Ovary (tissue), 9 donors: ENCODE measurements around the gene STBD1. TPM values are rescaled to one million over a fixed set of nuclear protein-coding genes. Genes with fewer than 3 reads are reported as not detected.

Experiments used
- DNase-seq, 5 donors: peaks; one replicate each; pipeline ENCODE4 v3.0.0-alpha.2; 2019 to 2020
- H3K27ac ChIP-seq, 2 donors: fragments of 200-600 bp; one replicate each; pipeline versions ENCODE4 v1.5.1 to v1.8.0; 2019 to 2022
- H3K27me3 ChIP-seq: fragments of 200-600 bp; one replicate; pipeline ENCODE4 v1.8.0; 2022
- H3K36me3 ChIP-seq: fragments of 200-600 bp; sonication (generic); one replicate; pipeline ENCODE4 v1.5.1; 2019
- H3K4me1 ChIP-seq: one replicate; pipeline ENCODE4 v1.8.1; 2013; ENCODE audit warnings: mild to moderate bottlenecking, moderate library complexity; ENCODE audit not compliant: insufficient read depth
- H3K4me3 ChIP-seq: fragments of 200-600 bp; sonication (generic); one replicate; pipeline ENCODE4 v1.5.1; 2017
- H3K9me3 ChIP-seq, 2 donors: fragments of 200-600 bp in 1 of 2; sonication (generic) in 1 of 2; one replicate each; pipeline versions ENCODE4 v1.5.1 to v1.8.1; 2013 to 2019; ENCODE audit warnings: mild to moderate bottlenecking in 1 of 2, moderate library complexity in 1 of 2
- EP300 ChIP-seq: sonication (generic); formaldehyde crosslinking; IDR thresholded peaks from one replicate; pipeline ENCODE4 v1.6.1; 2017; ENCODE audit warnings: antibody characterized with exemption
- POLR2A ChIP-seq: fragments of 450-650 bp; IDR thresholded peaks from one replicate; pipeline ENCODE4 v1.6.1; 2017; ENCODE audit warnings: antibody characterized with exemption, mild to moderate bottlenecking, moderate library complexity
- WGBS, 3 donors: extraction: QIAGEN DNeasy Blood & Tissue Kit in 1 of 3; methylation state at CpG; one replicate each; pipeline versions ENCODE4 v1.1.5 to v1.1.7; 2013 to 2017; 5-methylcytosine and 5-hydroxymethylcytosine counted together
- intact Hi-C, 4 donors: fragments of 100-400 bp; cut with DNase I; formaldehyde crosslinking; loops; one replicate each; pipeline versions ENCODE4 v1.11.0 to v1.15.1; 2022 to 2023
- polyA plus RNA-seq, 2 donors: library from polyadenylated mRNA; stranded (reverse); fragments of 200-250 nt in 1 of 2; fragments of 350-450 nt in 1 of 2; fragmentation: Illumina TruSeq in 1 of 2; extraction: RNeasy Lipid Tissue Mini Kit (QIAGEN cat#74804) in 1 of 2; gene quantifications; one replicate each; pipeline ENCODE4 v1.2.3, GENCODE V29; 2013 to 2014
- total RNA-seq, 7 donors: library from RNA; depleted of rRNA in 2 of 7; stranded (reverse); fragments of >200 nt in 2 of 7; fragmentation: NEBNext Ultra II Directional in 3 of 7; extraction: Animal tissue kit (Norgen Biotek cat#: 25700) in 3 of 7; gene quantifications; one replicate each; pipeline versions ENCODE4 v1.1.0 to v1.2.4, GENCODE V29; 2016 to 2023
- TF ChIP-seq, protein P1 (sequence below), 3 donors: fragments of 450-650 bp in 2 of 3; fragments of 200-600 bp in 1 of 3; IDR thresholded peaks; one replicate each; pipeline versions ENCODE4 v1.5.1 to v1.8.0; 2016 to 2022; ENCODE audit warnings: antibody characterized with exemption in 3 of 3, mild to moderate bottlenecking in 1 of 3
- donor health status: DM: no; HTN: no; CAD: no; lungs with moderate emphysema.
- donor health status: DM: no; HTN: no; CAD: no.
- donor health status: Bipolar disorder and iron deficiency.
- donor health status: DM: yes; HTN: yes; CAD: no.
- donor health status: DM: no; HTN: no; CAD: no.
- donor health status: DM: yes; HTN: yes; CAD: no.

Gene STBD1
- total and polyA plus RNA-seq, 9 donors, result 2.1 to 7.0 (median 4.2) TPM

GRCh38 chr4:76300012-76300411, 6.5 kb upstream of the STBD1 start:
- Histone ChIP-seq H3K9me3 (no peaks in the 10 kb centered on the region), H3K27ac (no peak overlapping the region), H3K36me3 (no peaks in the 10 kb centered on the region), H3K4me1 (peaks cover 6% of the 10 kb centered on the region), H3K27me3 (no peaks in the 10 kb centered on the region), H3K4me3 (no peak overlapping the region)
- no peak for DNase-seq
- WGBS, 3 donors, result 76 to 92% (median 79%) methylated on average over 4 of the region's 4 CpGs
- intact Hi-C loops, result loop anchor here in 1 of 4 donors (10.0 kb wide), 1 partner anchor 105 kb away; no protein-coding TSS in a partner anchor
- TF ChIP-seq POLR2A (no peak), EP300 (no peak)
- TF ChIP-seq, protein P1, sequence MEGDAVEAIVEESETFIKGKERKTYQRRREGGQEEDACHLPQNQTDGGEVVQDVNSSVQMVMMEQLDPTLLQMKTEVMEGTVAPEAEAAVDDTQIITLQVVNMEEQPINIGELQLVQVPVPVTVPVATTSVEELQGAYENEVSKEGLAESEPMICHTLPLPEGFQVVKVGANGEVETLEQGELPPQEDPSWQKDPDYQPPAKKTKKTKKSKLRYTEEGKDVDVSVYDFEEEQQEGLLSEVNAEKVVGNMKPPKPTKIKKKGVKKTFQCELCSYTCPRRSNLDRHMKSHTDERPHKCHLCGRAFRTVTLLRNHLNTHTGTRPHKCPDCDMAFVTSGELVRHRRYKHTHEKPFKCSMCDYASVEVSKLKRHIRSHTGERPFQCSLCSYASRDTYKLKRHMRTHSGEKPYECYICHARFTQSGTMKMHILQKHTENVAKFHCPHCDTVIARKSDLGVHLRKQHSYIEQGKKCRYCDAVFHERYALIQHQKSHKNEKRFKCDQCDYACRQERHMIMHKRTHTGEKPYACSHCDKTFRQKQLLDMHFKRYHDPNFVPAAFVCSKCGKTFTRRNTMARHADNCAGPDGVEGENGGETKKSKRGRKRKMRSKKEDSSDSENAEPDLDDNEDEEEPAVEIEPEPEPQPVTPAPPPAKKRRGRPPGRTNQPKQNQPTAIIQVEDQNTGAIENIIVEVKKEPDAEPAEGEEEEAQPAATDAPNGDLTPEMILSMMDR (IDR thresholded peaks at IDR 0.05), result no peak

GRCh38 chr4:76301068-76301774, 5.3 kb upstream of the STBD1 start:
- intact Hi-C loops, result loop anchor here in 1 of 4 donors (10.0 kb wide), 1 partner anchor 106 kb away; no protein-coding TSS in a partner anchor
- no peak for DNase-seq
- TF ChIP-seq, protein P1 (IDR thresholded peaks at IDR 0.05), result no peak
- TF ChIP-seq POLR2A, result no peak
- TF ChIP-seq EP300, result no peak
- Histone ChIP-seq H3K9me3 (no peaks in the 10 kb centered on the region), H3K4me1 (peaks cover 6% of the 10 kb centered on the region), H3K27ac (no peak overlapping the region), H3K36me3 (no peaks in the 10 kb centered on the region), H3K4me3 (no peak overlapping the region), H3K27me3 (no peaks in the 10 kb centered on the region)
- 81 to 92% (median 90%) methylated on average over 4 of the region's 4 CpGs for WGBS, 3 donors

DNA sequence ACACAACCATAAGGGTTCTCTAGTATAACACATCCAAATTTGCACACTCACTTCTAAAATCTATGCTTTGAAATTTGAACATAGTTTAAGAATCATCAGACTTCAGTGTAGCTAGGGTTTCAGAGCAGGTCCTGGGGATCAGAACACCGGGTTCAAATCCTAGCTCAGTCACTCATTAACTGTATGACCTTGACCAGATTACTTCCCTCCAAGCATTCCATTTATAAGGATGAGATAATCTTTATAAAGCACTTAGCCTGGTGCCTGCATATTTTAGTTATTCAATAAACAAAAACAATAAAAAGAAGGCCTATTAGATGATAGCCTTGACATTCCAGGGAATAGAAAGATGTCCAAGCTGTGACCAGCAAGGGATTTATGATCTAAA, 4.8 kb upstream of the STBD1 start:
- H3K9me3 ChIP-seq, result no peaks in the 10 kb centered on the region
- H3K4me1 ChIP-seq, result peaks cover 6% of the 10 kb centered on the region
- H3K36me3 ChIP-seq, result no peaks in the 10 kb centered on the region
- no peak overlapping the region for H3K27ac ChIP-seq
- DNase-seq, result no peak
- intact Hi-C loops, result loop anchor here in 1 of 4 donors (10.0 kb wide), 1 partner anchor 107 kb away; no protein-coding TSS in a partner anchor
- no peak for TF ChIP-seq EP300
- TF ChIP-seq POLR2A, result no peak
- TF ChIP-seq, protein P1 (IDR thresholded peaks at IDR 0.05), result no peak
- H3K4me3 ChIP-seq, result no peak overlapping the region
- H3K27me3 ChIP-seq, result no peaks in the 10 kb centered on the region
- WGBS, 3 donors, result 3 to 13% (median 7%) methylated on average over 1 of the region's 1 CpG

DNA sequence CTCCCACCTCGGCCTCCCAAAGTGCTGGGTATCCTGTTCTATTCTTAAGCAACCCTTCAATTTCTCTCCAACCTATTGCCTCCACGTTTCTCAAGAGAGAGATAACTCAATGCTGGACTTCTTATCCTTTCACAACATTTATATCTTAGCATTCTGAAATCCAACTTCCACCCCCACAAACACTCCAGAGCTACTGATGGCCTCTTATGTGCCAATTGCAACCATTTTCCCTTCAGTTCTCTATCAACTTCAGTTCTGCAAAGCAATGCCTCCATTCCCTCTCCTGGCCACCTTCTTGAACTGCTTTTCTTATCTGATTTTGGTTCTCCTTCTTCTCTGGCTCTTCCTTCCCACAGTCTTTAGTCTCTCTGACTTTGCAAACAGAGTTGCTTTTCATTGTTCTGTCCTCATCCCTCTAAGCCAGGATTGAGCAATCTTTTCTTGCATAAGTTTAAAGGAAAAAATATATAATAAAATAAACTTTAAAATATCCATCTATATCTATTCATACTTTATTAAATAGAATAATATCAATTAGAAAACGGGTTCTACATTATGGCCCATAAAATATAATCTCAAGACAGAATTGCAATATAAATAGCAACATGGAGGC, 3.6 kb upstream of the STBD1 start:
- Histone ChIP-seq H3K4me3 (no peak overlapping the region), H3K4me1 (peaks cover 8% of the 10 kb centered on the region), H3K27ac (no peak overlapping the region), H3K9me3 (no peaks in the 10 kb centered on the region), H3K27me3 (no peaks in the 10 kb centered on the region), H3K36me3 (no peaks in the 10 kb centered on the region)
- no peak for DNase-seq
- 76 to 82% (median 79%) methylated on average over 3 of the region's 3 CpGs for WGBS, 3 donors
- TF ChIP-seq, protein P1 (IDR thresholded peaks at IDR 0.05), result no peak
- intact Hi-C loops, result loop anchor here in 1 of 4 donors (10.0 kb wide), 1 partner anchor 108 kb away; no protein-coding TSS in a partner anchor
